Measurements from ENCODE around the gene UQCC2. TPM values are rescaled to one million over a fixed set of nuclear protein-coding genes. Genes with fewer than 3 reads are reported as not detected.
A peak's percentile ranks its signal among the peaks of the same experiment; 100 is the strongest.

Gene UQCC2
- polyA plus RNA-seq, 2 donors: 56.1 to 93.7 TPM

DNA sequence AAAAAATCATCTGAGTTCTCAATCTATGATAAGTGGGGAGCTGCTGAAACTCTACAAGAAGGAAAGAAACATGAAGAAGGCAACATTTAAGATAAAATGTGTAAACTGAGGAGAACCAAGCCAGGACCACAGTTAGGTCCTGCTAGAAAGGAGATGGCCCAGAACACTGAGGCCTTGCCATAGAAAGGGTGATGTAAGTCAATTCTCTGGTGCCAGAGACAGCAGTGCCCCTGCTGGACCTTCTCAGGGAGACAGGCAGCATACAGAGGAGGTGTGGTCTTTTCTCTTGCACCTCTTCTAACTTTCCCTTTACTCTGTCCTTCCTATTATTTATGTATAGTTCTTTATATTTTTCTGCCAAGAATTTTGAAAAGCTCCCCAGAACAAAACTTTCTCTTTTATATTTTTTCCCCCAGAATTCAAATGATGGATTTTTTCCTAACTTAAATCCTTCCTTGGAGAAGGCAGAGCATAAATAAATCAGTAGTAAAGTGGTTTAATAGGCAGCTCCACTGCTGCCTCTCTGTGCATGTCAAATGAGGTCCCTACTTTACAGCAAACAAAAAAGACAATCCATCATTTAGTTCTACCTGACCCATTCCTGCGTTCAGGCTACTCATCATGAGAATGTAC, 9.0 kb downstream of the UQCC2 start:
- WGBS, 2 donors: 70 to 86% methylated on average over 1 of the region's 1 CpG
- no peaks in the 10 kb centered on the region for H3K27me3 ChIP-seq (ENCODE audit: control insufficient read depth in 1 of 2, insufficient read depth in 2 of 2, low read length in 2 of 2)
- peaks cover 2 to 4% of the 10 kb centered on the region in 2 donors for H3K36me3 ChIP-seq (ENCODE audit: control insufficient read depth in 2 of 2, insufficient read depth in 2 of 2, low read length in 1 of 2)
- no peak overlapping the region for H3K27ac ChIP-seq (ENCODE audit: low read depth in 2 of 2, low read length in 1 of 2)
- peaks cover 3 to 4% of the 10 kb centered on the region in 2 donors for H3K4me1 ChIP-seq (ENCODE audit: control insufficient read depth in 2 of 2, insufficient read depth in 2 of 2, low read length in 1 of 2)
- H3K9me3 ChIP-seq (ENCODE audit: control insufficient read depth in 2 of 2, insufficient read depth in 1 of 2, low read depth in 1 of 2, low read length in 1 of 2): no peaks in the 10 kb centered on the region
- H3K4me3 ChIP-seq (ENCODE audit: low read depth in 1 of 2, low read length in 2 of 2): no peak overlapping the region

DNA sequence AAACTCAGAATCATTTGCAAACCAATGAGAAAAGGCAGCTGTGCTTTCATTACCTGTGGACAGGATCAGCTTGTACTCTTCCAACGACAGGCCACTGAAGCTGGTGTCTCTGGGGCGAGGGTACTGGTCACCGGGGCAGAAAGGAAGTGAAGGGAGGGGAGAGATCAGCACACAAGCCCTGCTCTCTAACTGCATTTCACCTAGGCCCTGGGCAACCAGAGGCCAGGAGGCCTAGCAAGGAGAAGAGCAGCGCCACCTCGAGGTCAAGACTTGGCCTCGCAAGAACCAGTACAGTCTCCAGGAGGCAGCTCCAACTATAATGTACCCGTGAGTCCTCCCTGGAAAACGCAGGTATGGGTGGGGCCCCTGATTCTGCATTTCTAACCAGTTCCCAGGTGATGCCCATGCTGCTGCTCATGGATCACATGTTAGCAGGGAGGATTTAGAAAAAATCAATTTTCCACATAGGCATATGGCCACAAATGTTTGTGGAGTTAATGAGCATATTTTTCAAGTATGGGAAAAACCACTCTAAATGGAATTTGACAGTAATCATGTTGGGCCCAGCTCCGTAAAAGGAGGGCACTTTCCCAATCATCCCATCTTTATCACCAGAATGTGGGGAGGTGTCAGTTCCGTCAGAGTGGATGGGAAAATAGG, 11.0 kb downstream of the UQCC2 start:
- Histone ChIP-seq H3K9me3 (ENCODE audit: control insufficient read depth in 2 of 2, insufficient read depth in 1 of 2, low read depth in 1 of 2, low read length in 1 of 2) (no peaks in the 10 kb centered on the region), H3K4me3 (ENCODE audit: low read depth in 1 of 2, low read length in 2 of 2) (no peak overlapping the region), H3K4me1 (ENCODE audit: control insufficient read depth in 2 of 2, insufficient read depth in 2 of 2, low read length in 1 of 2) (peaks cover 6 to 13% of the 10 kb centered on the region in 2 donors), H3K36me3 (ENCODE audit: control insufficient read depth in 2 of 2, insufficient read depth in 2 of 2, low read length in 1 of 2) (peaks cover 2 to 9% of the 10 kb centered on the region in 2 donors), H3K27me3 (ENCODE audit: control insufficient read depth in 1 of 2, insufficient read depth in 2 of 2, low read length in 2 of 2) (no peaks in the 10 kb centered on the region), H3K27ac (ENCODE audit: low read depth in 2 of 2, low read length in 1 of 2) (peak overlapping the region in 1 of 2 donors; percentile 48)
- WGBS, 2 donors: 42 to 45% methylated on average over 9 to 10 of the region's 10 CpGs

DNA sequence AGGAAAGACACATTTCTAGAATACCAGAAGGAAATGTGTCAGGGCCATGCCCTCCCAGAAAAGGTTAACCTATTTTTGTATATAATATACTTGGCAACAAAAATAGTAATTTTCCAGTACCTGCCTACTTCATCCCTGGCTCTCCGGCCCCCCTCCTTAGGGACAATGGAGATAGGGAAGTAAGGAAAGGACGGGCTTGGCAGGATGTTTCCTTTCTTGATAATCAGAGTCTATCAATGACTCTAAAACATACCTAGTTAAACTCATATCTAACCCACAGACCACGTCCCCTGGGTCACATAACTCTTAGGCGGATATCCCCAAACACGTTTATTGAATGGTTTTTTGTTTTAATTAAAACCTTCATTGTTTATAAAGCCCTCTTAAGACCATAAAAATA, 11.8 kb downstream of the UQCC2 start:
- Histone ChIP-seq H3K27ac (ENCODE audit: low read depth in 2 of 2, low read length in 1 of 2) (peak overlapping the region in 1 of 2 donors; percentile 47), H3K4me1 (ENCODE audit: control insufficient read depth in 2 of 2, insufficient read depth in 2 of 2, low read length in 1 of 2) (peaks cover 6 to 18% of the 10 kb centered on the region in 2 donors), H3K4me3 (ENCODE audit: low read depth in 1 of 2, low read length in 2 of 2) (no peak overlapping the region), H3K27me3 (ENCODE audit: control insufficient read depth in 1 of 2, insufficient read depth in 2 of 2, low read length in 2 of 2) (no peaks in the 10 kb centered on the region), H3K9me3 (ENCODE audit: control insufficient read depth in 2 of 2, insufficient read depth in 1 of 2, low read depth in 1 of 2, low read length in 1 of 2) (no peaks in the 10 kb centered on the region), H3K36me3 (ENCODE audit: control insufficient read depth in 2 of 2, insufficient read depth in 2 of 2, low read length in 1 of 2) (peaks cover 2 to 16% of the 10 kb centered on the region in 2 donors)
- WGBS, 2 donors: 55 to 58% methylated on average over 5 of the region's 5 CpGs

- Histone ChIP-seq H3K4me3 (ENCODE audit: low read depth in 1 of 2, low read length in 2 of 2) (no peak overlapping the region), H3K9me3 (ENCODE audit: control insufficient read depth in 2 of 2, insufficient read depth in 1 of 2, low read depth in 1 of 2, low read length in 1 of 2) (no peaks in the 10 kb centered on the region), H3K27me3 (ENCODE audit: control insufficient read depth in 1 of 2, insufficient read depth in 2 of 2, low read length in 2 of 2) (no peaks in the 10 kb centered on the region), H3K36me3 (ENCODE audit: control insufficient read depth in 2 of 2, insufficient read depth in 2 of 2, low read length in 1 of 2) (peaks cover 2 to 16% of the 10 kb centered on the region in 2 donors), H3K4me1 (ENCODE audit: control insufficient read depth in 2 of 2, insufficient read depth in 2 of 2, low read length in 1 of 2) (peaks cover 6 to 19% of the 10 kb centered on the region in 2 donors), H3K27ac (ENCODE audit: low read depth in 2 of 2, low read length in 1 of 2) (peak overlapping the region; percentile 47 to 66)
- WGBS, 2 donors: 39 to 65% methylated on average over 8 of the region's 8 CpGs
Observed at GRCh38 chr6:33699131-33699530, 12.4 kb downstream of the UQCC2 start.

GRCh38 chr6:33698494-33698893, 13.0 kb downstream of the UQCC2 start:
- Histone ChIP-seq H3K36me3 (ENCODE audit: control insufficient read depth in 2 of 2, insufficient read depth in 2 of 2, low read length in 1 of 2) (peaks cover 2 to 20% of the 10 kb centered on the region in 2 donors), H3K9me3 (ENCODE audit: control insufficient read depth in 2 of 2, insufficient read depth in 1 of 2, low read depth in 1 of 2, low read length in 1 of 2) (no peaks in the 10 kb centered on the region), H3K4me1 (ENCODE audit: control insufficient read depth in 2 of 2, insufficient read depth in 2 of 2, low read length in 1 of 2) (peaks cover 6 to 19% of the 10 kb centered on the region in 2 donors), H3K27me3 (ENCODE audit: control insufficient read depth in 1 of 2, insufficient read depth in 2 of 2, low read length in 2 of 2) (no peaks in the 10 kb centered on the region), H3K4me3 (ENCODE audit: low read depth in 1 of 2, low read length in 2 of 2) (no peak overlapping the region), H3K27ac (ENCODE audit: low read depth in 2 of 2, low read length in 1 of 2) (no peak overlapping the region)
- WGBS, 2 donors: 59 to 68% methylated on average over 10 of the region's 10 CpGs

DNA sequence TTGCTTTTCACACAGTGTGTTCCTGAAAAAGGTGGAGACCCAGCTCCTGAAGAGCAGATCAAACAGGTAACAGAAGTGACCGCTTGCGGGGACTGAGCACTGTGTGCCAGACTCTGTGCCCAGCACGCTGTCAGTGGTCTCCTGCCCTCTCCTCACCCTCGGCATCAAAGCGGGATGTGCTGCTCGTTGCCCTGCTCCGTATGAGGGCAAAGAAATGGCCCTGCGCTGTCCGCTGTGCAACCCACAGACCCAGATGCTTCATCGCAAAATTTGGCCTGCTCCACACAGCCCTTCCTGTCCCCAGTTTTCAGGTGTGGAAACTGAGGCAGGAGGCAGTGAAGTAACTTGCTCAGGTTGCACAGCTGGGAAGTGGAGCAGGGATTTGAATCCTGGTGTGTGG, 13.7 kb downstream of the UQCC2 start:
- Histone ChIP-seq H3K27me3 (ENCODE audit: control insufficient read depth in 1 of 2, insufficient read depth in 2 of 2, low read length in 2 of 2) (no peaks in the 10 kb centered on the region), H3K4me3 (ENCODE audit: low read depth in 1 of 2, low read length in 2 of 2) (no peak overlapping the region), H3K36me3 (ENCODE audit: control insufficient read depth in 2 of 2, insufficient read depth in 2 of 2, low read length in 1 of 2) (peaks cover 2 to 23% of the 10 kb centered on the region in 2 donors), H3K9me3 (ENCODE audit: control insufficient read depth in 2 of 2, insufficient read depth in 1 of 2, low read depth in 1 of 2, low read length in 1 of 2) (no peaks in the 10 kb centered on the region), H3K4me1 (ENCODE audit: control insufficient read depth in 2 of 2, insufficient read depth in 2 of 2, low read length in 1 of 2) (peaks cover 6 to 19% of the 10 kb centered on the region in 2 donors), H3K27ac (ENCODE audit: low read depth in 2 of 2, low read length in 1 of 2) (no peak overlapping the region)
- 94 to 96% methylated on average over 10 of the region's 10 CpGs for WGBS, 2 donors

GRCh38 chr6:33696548-33697518, 14.7 kb downstream of the UQCC2 start:
- 37 to 45% methylated on average over 15 of the region's 15 CpGs for whole genome bisulfite sequencing, 2 donors
- peaks cover 2 to 26% of the 10 kb centered on the region in 2 donors for H3K36me3 ChIP-seq (ENCODE audit: control insufficient read depth in 2 of 2, insufficient read depth in 2 of 2, low read length in 1 of 2)

DNA sequence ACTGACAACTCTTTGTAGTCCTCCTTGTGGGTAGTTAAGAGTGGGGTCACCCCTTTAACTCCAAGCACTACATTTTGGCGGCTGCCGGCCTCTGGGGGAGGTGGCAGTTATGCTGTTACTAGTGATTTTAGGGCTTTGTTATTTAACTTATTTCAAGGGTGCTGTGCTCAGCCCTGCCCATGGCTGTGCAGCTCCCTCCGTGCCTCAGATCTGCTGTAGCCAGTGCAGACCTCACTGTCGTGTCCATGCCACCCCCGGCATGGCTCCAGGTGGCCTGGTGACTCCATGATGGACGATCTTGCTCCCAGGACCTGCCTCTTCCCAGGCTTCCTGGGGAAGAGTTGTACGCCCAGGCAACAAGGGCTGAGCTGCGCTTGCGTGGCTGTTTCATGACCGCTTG, 15.4 kb downstream of the UQCC2 start:
- Histone ChIP-seq H3K4me3 (ENCODE audit: low read depth in 1 of 2, low read length in 2 of 2) (no peak overlapping the region), H3K27me3 (ENCODE audit: control insufficient read depth in 1 of 2, insufficient read depth in 2 of 2, low read length in 2 of 2) (no peaks in the 10 kb centered on the region), H3K4me1 (ENCODE audit: control insufficient read depth in 2 of 2, insufficient read depth in 2 of 2, low read length in 1 of 2) (peaks cover 6 to 19% of the 10 kb centered on the region in 2 donors), H3K9me3 (ENCODE audit: control insufficient read depth in 2 of 2, insufficient read depth in 1 of 2, low read depth in 1 of 2, low read length in 1 of 2) (no peaks in the 10 kb centered on the region), H3K27ac (ENCODE audit: low read depth in 2 of 2, low read length in 1 of 2) (peak overlapping the region in 1 of 2 donors; percentile 66), H3K36me3 (ENCODE audit: control insufficient read depth in 2 of 2, insufficient read depth in 2 of 2, low read length in 1 of 2) (peaks cover 1 to 32% of the 10 kb centered on the region in 2 donors)
- 76 to 79% methylated on average over 10 of the region's 10 CpGs for WGBS, 2 donors

More at GRCh38 chr6:33696548-33697518, 14.7 kb downstream of the UQCC2 start:
- H3K27ac ChIP-seq (ENCODE audit: low read depth in 2 of 2, low read length in 1 of 2): peak overlapping the region; percentile 47 to 77
- no peak overlapping the region for H3K4me3 ChIP-seq (ENCODE audit: low read depth in 1 of 2, low read length in 2 of 2)
- no peaks in the 10 kb centered on the region for H3K9me3 ChIP-seq (ENCODE audit: control insufficient read depth in 2 of 2, insufficient read depth in 1 of 2, low read depth in 1 of 2, low read length in 1 of 2)
- peaks cover 6 to 19% of the 10 kb centered on the region in 2 donors for H3K4me1 ChIP-seq (ENCODE audit: control insufficient read depth in 2 of 2, insufficient read depth in 2 of 2, low read length in 1 of 2)
- H3K27me3 ChIP-seq (ENCODE audit: control insufficient read depth in 1 of 2, insufficient read depth in 2 of 2, low read length in 2 of 2): no peaks in the 10 kb centered on the region

DNA sequence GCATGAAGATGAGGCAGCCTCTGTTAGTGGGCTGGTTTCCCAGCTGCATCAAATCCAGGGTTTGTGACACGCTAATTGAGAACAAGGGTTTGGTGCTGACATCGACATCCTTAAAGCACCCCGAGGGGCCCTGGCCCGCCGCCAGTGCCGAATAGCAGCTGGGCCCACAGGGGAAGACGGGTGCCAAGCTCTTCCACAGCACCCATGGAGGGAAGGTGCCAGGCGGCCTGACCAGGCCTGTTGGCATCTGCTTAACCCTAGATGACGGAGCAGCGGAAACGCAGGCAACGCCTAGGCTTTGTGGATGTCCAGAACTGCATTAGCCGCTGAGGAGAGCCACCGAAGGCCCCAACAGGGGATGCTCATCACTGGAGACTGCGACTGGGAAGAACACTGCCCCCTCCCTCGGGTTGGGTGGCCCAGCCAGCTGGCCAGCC, 16.0 kb downstream of the UQCC2 start:
- H3K9me3 ChIP-seq (ENCODE audit: control insufficient read depth in 2 of 2, insufficient read depth in 1 of 2, low read depth in 1 of 2, low read length in 1 of 2): no peaks in the 10 kb centered on the region
- H3K27me3 ChIP-seq (ENCODE audit: control insufficient read depth in 1 of 2, insufficient read depth in 2 of 2, low read length in 2 of 2): no peaks in the 10 kb centered on the region
- WGBS, 2 donors: 46 to 64% methylated on average over 16 of the region's 16 CpGs
- H3K27ac ChIP-seq (ENCODE audit: low read depth in 2 of 2, low read length in 1 of 2): peak overlapping the region; percentile 24 to 66
- no peak overlapping the region for H3K4me3 ChIP-seq (ENCODE audit: low read depth in 1 of 2, low read length in 2 of 2)
- H3K36me3 ChIP-seq (ENCODE audit: control insufficient read depth in 2 of 2, insufficient read depth in 2 of 2, low read length in 1 of 2): peaks cover 4 to 36% of the 10 kb centered on the region in 2 donors
- H3K4me1 ChIP-seq (ENCODE audit: control insufficient read depth in 2 of 2, insufficient read depth in 2 of 2, low read length in 1 of 2): peaks cover 6 to 17% of the 10 kb centered on the region in 2 donors

All from esophagus (tissue), 2 donors.